GM12878 (cell line): ENCODE measurements around the gene CCNA2. TPM values are rescaled to one million over a fixed set of nuclear protein-coding genes. Genes with fewer than 3 reads are reported as not detected.

ENCODE experiments used
- ATAC-seq: fragments of 200-7000 bp; cut with Tn5 transposase; 3 replicates; pipeline ENCODE4 v1.9.1; 2020; ENCODE audit warnings: mild to moderate bottlenecking, moderate library complexity
- BruUV-seq: library from RNA; stranded (reverse); fragments of 400-500 nt; replicated peaks from 2 replicates; lab custom pipeline; 2021; lab: Mats Ljungman, UMichigan
- CTCF ChIA-PET: fragments of 300-600 bp; sonication (Branson Sonifier 250); formaldehyde crosslinking; extraction: SDS; loops from one replicate; lab custom pipeline; 2021; ENCODE audit warnings: inconsistent platforms; lab: Yijun Ruan, JAX
- POLR2A ChIA-PET: fragments of 350-600 bp; formaldehyde crosslinking; extraction: SDS; loops from one replicate; lab custom pipeline; 2021; ENCODE audit warnings: inconsistent platforms; lab: Charles Lee
- RAD21 ChIA-PET: fragments of 300-600 bp; sonication (Branson Sonifier 250); formaldehyde crosslinking; loops from one replicate; lab custom pipeline; 2023; ENCODE audit warnings: antibody characterized with exemption; ENCODE audit not compliant: unreplicated experiment; lab: Charles Lee
- SMC1A ChIA-PET: fragments of 300-600 bp; sonication (Branson Sonifier 250); formaldehyde crosslinking; loops from one replicate; lab custom pipeline; 2023; ENCODE audit not compliant: unreplicated experiment, uncharacterized antibody; lab: Charles Lee
- DNase-seq: peaks from one replicate; pipeline ENCODE4 v3.0.0-alpha.2; 2011; ENCODE audit warnings: low read depth, low spot score
- FAIRE-seq: peaks from 3 replicates; lab custom pipeline; 2011; peaks lifted over from hg19 to GRCh38; lab: Jason Lieb, UNC
- H2AFZ ChIP-seq: 2 replicates; pipeline ENCODE4 v1.6.0; 2011; ENCODE audit warnings: low read depth, low read length, control low read depth; ENCODE audit not compliant: control insufficient read depth
- H3K27ac ChIP-seq: 2 replicates; pipeline ENCODE4 v1.5.1; 2011; ENCODE audit warnings: control low read depth; ENCODE audit not compliant: control insufficient read depth, insufficient read depth
- H3K27me3 ChIP-seq, 2 experiments: replicated peaks in 1 of 2; 2 replicates each; pipeline versions ENCODE4 v1.6.0 to v1.6.1; 2011; ENCODE audit warnings: low read length in 1 of 2; ENCODE audit not compliant: control insufficient read depth in 2 of 2, insufficient read depth in 2 of 2
- H3K36me3 ChIP-seq, 2 experiments: 2 replicates each; pipeline ENCODE4 v1.5.1; 2011; ENCODE audit warnings: low read length in 1 of 2; ENCODE audit not compliant: control insufficient read depth in 2 of 2, insufficient read depth in 2 of 2
- H3K4me1 ChIP-seq: 2 replicates; pipeline ENCODE4 v1.6.1; 2011; ENCODE audit warnings: mild to moderate bottlenecking, low read length, moderate library complexity, mixed read lengths; ENCODE audit not compliant: control insufficient read depth, insufficient read depth
- H3K4me2 ChIP-seq: 2 replicates; pipeline ENCODE4 v1.6.0; 2011; ENCODE audit warnings: control low read depth; ENCODE audit not compliant: control insufficient read depth, insufficient read depth
- H3K4me3 ChIP-seq: fragments of 200-600 bp; sonication (generic); 2 replicates; pipeline ENCODE4 v1.5.1; 2016
- H3K79me2 ChIP-seq: 2 replicates; pipeline ENCODE4 v1.6.0; 2011; ENCODE audit warnings: low read length; ENCODE audit not compliant: control insufficient read depth, insufficient read depth
- H3K9ac ChIP-seq: 2 replicates; pipeline ENCODE4 v1.8.0; 2011; ENCODE audit warnings: low read length, control low read depth, mixed read lengths; ENCODE audit not compliant: control insufficient read depth, insufficient read depth
- H3K9me3 ChIP-seq: replicated peaks from 3 replicates; pipeline ENCODE4 v1.5.1; 2011; ENCODE audit warnings: mild to moderate bottlenecking, low read length; ENCODE audit not compliant: control insufficient read depth, insufficient read depth
- H4K20me1 ChIP-seq: 2 replicates; pipeline ENCODE4 v1.6.0; 2011; ENCODE audit not compliant: control insufficient read depth, insufficient read depth
- HCFC1 ChIP-seq: fragments of 150-350 bp; IDR thresholded peaks from 2 replicates; pipeline ENCODE4 v1.6.1; 2014; ENCODE audit warnings: low read length
- HDAC2 ChIP-seq: fragments of 200-600 bp; sonication (generic); IDR thresholded peaks from 2 replicates; pipeline ENCODE4 v1.6.1; 2017
- HDGF ChIP-seq: fragments of 450-650 bp; IDR thresholded peaks from 2 replicates; pipeline ENCODE4 v1.6.1; 2016; ENCODE audit warnings: antibody characterized with exemption
- IRF4 ChIP-seq: IDR thresholded peaks from 2 replicates; pipeline ENCODE4 v1.6.1; 2011; ENCODE audit warnings: low read depth, low read length
- NFYA ChIP-seq: IDR thresholded peaks from 2 replicates; pipeline ENCODE4 v1.6.1; 2011; ENCODE audit warnings: low read depth, mild to moderate bottlenecking, low read length, improper control_type of control experiment, borderline replicate concordance
- RCOR1 ChIP-seq: conservative IDR thresholded peaks from 2 replicates; pipeline ENCODE4 v1.6.1; 2012; ENCODE audit warnings: low read depth, low read length, improper control_type of control experiment
- SREBF1 ChIP-seq: IDR thresholded peaks from 2 replicates; pipeline ENCODE4 v1.6.1; 2012; ENCODE audit warnings: mild to moderate bottlenecking, low read length
- TAF1 ChIP-seq: IDR thresholded peaks from 2 replicates; pipeline ENCODE4 v1.6.1; 2011; ENCODE audit warnings: mild to moderate bottlenecking, low read depth, low read length, borderline replicate concordance
- TCF7 ChIP-seq: IDR thresholded peaks from 2 replicates; pipeline ENCODE4 v1.6.1; 2014; ENCODE audit warnings: antibody characterized with exemption, borderline replicate concordance
- ZBED1 ChIP-seq: IDR thresholded peaks from 2 replicates; pipeline ENCODE4 v1.6.1; 2016; ENCODE audit warnings: borderline replicate concordance
- ZNF592 ChIP-seq: fragments of 450-650 bp; IDR thresholded peaks from 2 replicates; pipeline ENCODE4 v1.6.1; 2017; ENCODE audit warnings: mild to moderate bottlenecking, moderate library complexity
- WGBS: methylation state at CpG from one replicate; pipeline ENCODE4 v1.1.6; 2016; ENCODE audit warnings: low lambda C conversion rate; ENCODE audit not compliant: insufficient replicate concordance, insufficient coverage; ENCODE audit errors: missing lambda C conversion rate; 5-methylcytosine and 5-hydroxymethylcytosine counted together
- in situ Hi-C: fragments of 300-500 bp; cut with MboI; formaldehyde crosslinking; loops from 9 replicates; pipeline ENCODE4 v1.14.3; 2018; ENCODE audit warnings: mixed read lengths
- intact Hi-C: fragments of 100-400 bp; cut with micrococcal nuclease; formaldehyde crosslinking; loops from one replicate; pipeline ENCODE4 v1.14.2; 2022; ENCODE audit not compliant: unreplicated experiment
- polyA plus RNA-seq, 11 experiments: library from polyadenylated mRNA; depleted of rRNA in 4 of 11; unstranded in 6 of 11; stranded (reverse) in 5 of 11; fragments of >200 nt; fragmentation: Nextera tagmentation in 4 of 11; fragmentation: Illumina TruSeq in 1 of 11; extraction: Ambion mirVana in 4 of 11; extraction: Trizol in 1 of 11; gene quantifications; 1 replicate in 1 of 11; 2 replicates in 10 of 11; pipeline versions ENCODE4 v1.2.1 to v1.2.3, GENCODE V29; 2011 to 2016; ENCODE audit warnings: inconsistent platforms in 2 of 11, missing spikeins in 2 of 11, low read depth in 1 of 11
- total RNA-seq, 4 experiments: library from RNA; depleted of rRNA in 3 of 4; stranded (reverse); fragments of >200 nt in 3 of 4; fragmentation: Illumina TruSeq in 1 of 4; extraction: Trizol in 1 of 4; gene quantifications; 2 replicates each; pipeline versions ENCODE4 v1.2.1 to v1.2.3, GENCODE V29; 2013 to 2021
- TF ChIP-seq, protein P1 (sequence below): fragments of 450-650 bp; conservative IDR thresholded peaks from 2 replicates; pipeline ENCODE4 v1.6.1; 2017; ENCODE audit warnings: mild to moderate bottlenecking, moderate library complexity
- TF ChIP-seq, protein P2 (sequence below): fragments of 450-650 bp; formaldehyde crosslinking; IDR thresholded peaks from 2 replicates; pipeline ENCODE4 v1.4.0; 2020; ENCODE audit warnings: mild to moderate bottlenecking, moderate library complexity

CCNA2 gene
- total and polyA plus RNA-seq, 10 of the 15 experiments (the other 5 are each of a cell fraction or from before 2014, with no cell fraction given): 21.8 to 153 (median 94.5) TPM

DNA sequence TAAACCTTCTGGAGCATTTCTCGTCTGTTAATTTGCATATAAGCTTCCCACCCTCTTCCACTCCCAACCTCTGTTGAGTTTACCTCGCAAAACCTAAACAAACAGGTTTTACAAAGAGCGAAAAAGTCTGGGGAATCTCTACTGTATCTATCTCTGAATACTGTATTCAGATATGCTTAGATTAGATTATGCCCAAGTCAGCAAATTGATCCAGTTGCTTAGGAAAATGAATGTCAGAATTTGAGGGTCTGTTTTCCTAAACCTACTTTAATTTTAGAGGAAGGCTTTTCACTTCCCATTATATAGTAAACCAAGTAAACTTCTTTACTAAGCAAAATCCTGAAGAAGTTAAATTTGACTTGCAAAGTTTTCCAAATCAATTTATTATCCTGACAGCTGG lies 6.7 kb downstream of the CCNA2 start (continued):
- TF ChIP-seq, protein P1, sequence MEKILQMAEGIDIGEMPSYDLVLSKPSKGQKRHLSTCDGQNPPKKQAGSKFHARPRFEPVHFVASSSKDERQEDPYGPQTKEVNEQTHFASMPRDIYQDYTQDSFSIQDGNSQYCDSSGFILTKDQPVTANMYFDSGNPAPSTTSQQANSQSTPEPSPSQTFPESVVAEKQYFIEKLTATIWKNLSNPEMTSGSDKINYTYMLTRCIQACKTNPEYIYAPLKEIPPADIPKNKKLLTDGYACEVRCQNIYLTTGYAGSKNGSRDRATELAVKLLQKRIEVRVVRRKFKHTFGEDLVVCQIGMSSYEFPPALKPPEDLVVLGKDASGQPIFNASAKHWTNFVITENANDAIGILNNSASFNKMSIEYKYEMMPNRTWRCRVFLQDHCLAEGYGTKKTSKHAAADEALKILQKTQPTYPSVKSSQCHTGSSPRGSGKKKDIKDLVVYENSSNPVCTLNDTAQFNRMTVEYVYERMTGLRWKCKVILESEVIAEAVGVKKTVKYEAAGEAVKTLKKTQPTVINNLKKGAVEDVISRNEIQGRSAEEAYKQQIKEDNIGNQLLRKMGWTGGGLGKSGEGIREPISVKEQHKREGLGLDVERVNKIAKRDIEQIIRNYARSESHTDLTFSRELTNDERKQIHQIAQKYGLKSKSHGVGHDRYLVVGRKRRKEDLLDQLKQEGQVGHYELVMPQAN: no peak
- TF ChIP-seq SREBF1: no peak
- TF ChIP-seq ZNF592: no peak

DNA sequence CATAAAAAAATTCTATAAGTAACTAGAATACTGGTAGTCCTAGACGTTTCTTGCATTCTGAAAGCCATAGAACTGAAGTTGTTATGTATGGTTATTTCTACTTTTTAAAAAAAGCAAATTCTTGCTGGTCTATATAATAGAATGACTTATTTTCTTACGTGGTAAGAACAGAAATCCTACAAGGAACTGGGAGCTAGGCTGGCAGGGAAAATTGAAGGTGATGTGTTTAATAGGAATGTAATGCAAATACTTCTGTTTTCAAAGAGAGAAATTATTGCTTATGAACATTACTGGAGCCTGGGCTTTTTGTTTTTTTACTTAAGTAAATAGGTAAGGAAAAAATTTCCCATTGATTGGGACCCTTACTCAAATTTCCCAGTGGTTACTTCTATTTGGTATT lies 8.9 kb downstream of the CCNA2 start:
- WGBS: 86% methylated on average over 2 of the region's 2 CpGs
- RAD21 ChIA-PET: interaction anchor here (1.3 kb wide), 1 partner anchor 9 kb away, joined by 3 read pairs; the partner anchor contains the start of gene CCNA2
- no TSS peak for BruUV-seq
- no peak for DNase-seq
- TF ChIP-seq, protein P2, sequence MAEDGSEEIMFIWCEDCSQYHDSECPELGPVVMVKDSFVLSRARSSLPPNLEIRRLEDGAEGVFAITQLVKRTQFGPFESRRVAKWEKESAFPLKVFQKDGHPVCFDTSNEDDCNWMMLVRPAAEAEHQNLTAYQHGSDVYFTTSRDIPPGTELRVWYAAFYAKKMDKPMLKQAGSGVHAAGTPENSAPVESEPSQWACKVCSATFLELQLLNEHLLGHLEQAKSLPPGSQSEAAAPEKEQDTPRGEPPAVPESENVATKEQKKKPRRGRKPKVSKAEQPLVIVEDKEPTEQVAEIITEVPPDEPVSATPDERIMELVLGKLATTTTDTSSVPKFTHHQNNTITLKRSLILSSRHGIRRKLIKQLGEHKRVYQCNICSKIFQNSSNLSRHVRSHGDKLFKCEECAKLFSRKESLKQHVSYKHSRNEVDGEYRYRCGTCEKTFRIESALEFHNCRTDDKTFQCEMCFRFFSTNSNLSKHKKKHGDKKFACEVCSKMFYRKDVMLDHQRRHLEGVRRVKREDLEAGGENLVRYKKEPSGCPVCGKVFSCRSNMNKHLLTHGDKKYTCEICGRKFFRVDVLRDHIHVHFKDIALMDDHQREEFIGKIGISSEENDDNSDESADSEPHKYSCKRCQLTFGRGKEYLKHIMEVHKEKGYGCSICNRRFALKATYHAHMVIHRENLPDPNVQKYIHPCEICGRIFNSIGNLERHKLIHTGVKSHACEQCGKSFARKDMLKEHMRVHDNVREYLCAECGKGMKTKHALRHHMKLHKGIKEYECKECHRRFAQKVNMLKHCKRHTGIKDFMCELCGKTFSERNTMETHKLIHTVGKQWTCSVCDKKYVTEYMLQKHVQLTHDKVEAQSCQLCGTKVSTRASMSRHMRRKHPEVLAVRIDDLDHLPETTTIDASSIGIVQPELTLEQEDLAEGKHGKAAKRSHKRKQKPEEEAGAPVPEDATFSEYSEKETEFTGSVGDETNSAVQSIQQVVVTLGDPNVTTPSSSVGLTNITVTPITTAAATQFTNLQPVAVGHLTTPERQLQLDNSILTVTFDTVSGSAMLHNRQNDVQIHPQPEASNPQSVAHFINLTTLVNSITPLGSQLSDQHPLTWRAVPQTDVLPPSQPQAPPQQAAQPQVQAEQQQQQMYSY: no peak
- TF ChIP-seq NFYA (no peak), ZBED1 (no peak), HCFC1 (no peak), TCF7 (no peak), HDAC2 (no peak), HDGF (no peak), RCOR1 (no peak), TAF1 (no peak), IRF4 (no peak)
- in situ Hi-C loops: no loop called here
- Histone ChIP-seq H4K20me1 (no peaks in the 10 kb centered on the region), H3K4me1 (no peaks in the 10 kb centered on the region), H3K9me3 (no peaks in the 10 kb centered on the region), H3K27me3 (no peaks in the 10 kb centered on the region), H3K4me2 (no peak overlapping the region), H2AFZ (no peak overlapping the region), H3K9ac (no peak overlapping the region), H3K4me3 (no peak overlapping the region), H3K79me2 (peaks cover 14% of the 10 kb centered on the region), H3K36me3 (peaks cover 1 to 34% of the 10 kb centered on the region in 2 experiments), H3K27ac (no peak overlapping the region)
- SMC1A ChIA-PET: no interaction called here
- CTCF ChIA-PET: no interaction called here
- ATAC-seq: no peak
- intact Hi-C loops: no loop called here
- FAIRE-seq: no peak
- POLR2A ChIA-PET: interaction anchor here (1.5 kb wide), 1 partner anchor 13 kb away, joined by 5 read pairs; the partner anchor contains the start of gene EXOSC9
